Measurements from ENCODE around the gene MACROD1. TPM values are rescaled to one million over a fixed set of nuclear protein-coding genes. Genes with fewer than 3 reads are reported as not detected.
"Not testable (repeated sequence)": the region's sequence is repeated elsewhere in the genome, so short reads cannot be mapped to it uniquely, and the experiment has no call there.

The MACROD1 gene
- total and polyA plus RNA-seq, 4 experiments from 2014 or later: 5.0 to 8.7 (median 7.3) TPM

DNA sequence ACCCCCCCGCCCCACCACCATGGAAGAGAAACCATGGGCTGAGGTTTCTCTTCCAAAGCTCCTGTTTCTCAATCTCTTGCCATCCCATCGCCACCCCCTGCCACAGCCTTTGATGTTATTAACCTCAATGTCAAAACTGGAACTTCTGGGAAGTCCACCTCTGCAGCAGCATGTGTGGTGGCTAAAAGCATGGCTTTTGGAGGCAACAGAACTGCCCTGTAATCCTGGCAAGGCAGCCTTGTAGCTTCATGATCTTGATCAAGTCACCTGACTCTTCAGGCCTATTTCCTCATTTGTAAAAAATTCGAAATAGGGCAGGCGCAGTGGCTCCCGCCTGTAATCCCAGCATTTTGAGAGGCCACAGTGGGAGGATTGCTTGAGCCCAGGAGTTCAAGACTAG is 195.0 kb downstream of the MACROD1 start:
- peaks cover 9% of the 10 kb centered on the region for H3K4me1 ChIP-seq (ENCODE audit: insufficient read depth, low read length)
- H3K9me3 Mint-ChIP-seq: no peaks in the 10 kb centered on the region
- H3K4me3 Mint-ChIP-seq: no peak overlapping the region
- peaks cover 9 to 21% (median 17%) of the 10 kb centered on the region in 4 donors for H3K4me1 Mint-ChIP-seq
- CTCF ChIA-PET (ENCODE audit: partially characterized antibody): interaction anchor here (1.3 kb wide), 1 partner anchor 25 kb away, joined by 3 read pairs; no protein-coding TSS in a partner anchor
- no peak for DNase-seq
- no peak overlapping the region for H3K4me3 ChIP-seq (ENCODE audit: low read length in 2 of 2)
- no peak overlapping the region for H3K27ac ChIP-seq (ENCODE audit: low read depth, low read length)
- POLR2A ChIA-PET (ENCODE audit: partially characterized antibody): no interaction called here
- no peaks in the 10 kb centered on the region for H3K9me3 ChIP-seq (ENCODE audit: control insufficient read depth in 1 of 2, low read length in 2 of 2)
- no peak overlapping the region for H3K27ac Mint-ChIP-seq
- intact Hi-C loops (cut with micrococcal nuclease): no loop called here
- H3K27me3 Mint-ChIP-seq: peaks cover 2 to 3% of the 10 kb centered on the region in 2 donors
- H3K36me3 Mint-ChIP-seq: peaks cover 0 to 9% of the 10 kb centered on the region in 2 donors
- H3K27me3 ChIP-seq (ENCODE audit: insufficient read depth, low read length): no peaks in the 10 kb centered on the region
- no peaks in the 10 kb centered on the region for H3K36me3 ChIP-seq (ENCODE audit: insufficient read depth, low read length)

GRCh38 chr11:63969461-63969860 is 196.5 kb downstream of the MACROD1 start:
- Mint-ChIP-seq H3K9me3 (no peaks in the 10 kb centered on the region), H3K4me1 (peaks cover 6 to 12% (median 10%) of the 10 kb centered on the region in 4 donors), H3K36me3 (peaks cover 0 to 3% of the 10 kb centered on the region in 2 donors), H3K27me3 (peaks cover 2 to 3% of the 10 kb centered on the region in 2 donors), H3K27ac (no peak overlapping the region), H3K4me3 (no peak overlapping the region)
- no peaks in the 10 kb centered on the region for H3K9me3 ChIP-seq (ENCODE audit: control insufficient read depth in 1 of 2, low read length in 2 of 2)
- no peak for DNase-seq
- no peaks in the 10 kb centered on the region for H3K27me3 ChIP-seq (ENCODE audit: insufficient read depth, low read length)
- no peak overlapping the region for H3K27ac ChIP-seq (ENCODE audit: low read depth, low read length)
- ChIA-PET POLR2A (ENCODE audit: partially characterized antibody) (no interaction called here), CTCF (ENCODE audit: partially characterized antibody) (no interaction called here)
- H3K4me1 ChIP-seq (ENCODE audit: insufficient read depth, low read length): peaks cover 4% of the 10 kb centered on the region
- intact Hi-C loops (cut with micrococcal nuclease): no loop called here
- H3K4me3 ChIP-seq (ENCODE audit: low read length in 2 of 2): no peak overlapping the region
- no peaks in the 10 kb centered on the region for H3K36me3 ChIP-seq (ENCODE audit: insufficient read depth, low read length)

DNA sequence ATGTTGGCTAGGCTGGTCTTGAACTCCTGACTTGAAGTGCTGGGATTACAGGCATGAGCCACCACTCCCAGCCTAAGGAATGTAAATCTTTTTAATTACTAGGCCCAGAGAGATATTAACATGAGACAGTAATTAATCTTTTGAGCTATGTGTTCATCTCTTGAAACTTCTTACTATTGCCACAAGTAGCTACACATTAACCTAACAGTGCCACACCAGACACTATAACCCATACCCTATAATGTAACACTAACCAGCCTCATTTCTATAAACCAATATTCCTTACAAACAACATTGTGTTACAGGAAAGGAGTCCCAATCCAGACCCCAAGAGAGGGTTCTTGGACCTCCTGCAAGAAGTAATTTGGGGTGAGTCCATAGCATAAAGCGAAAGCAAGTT is 199.5 kb downstream of the MACROD1 start:
- Mint-ChIP-seq H3K4me1 (peaks cover 0 to 7% (median 6%) of the 10 kb centered on the region in 4 donors), H3K4me3 (no peak overlapping the region), H3K27me3 (peaks cover 2 to 3% of the 10 kb centered on the region in 2 donors), H3K36me3 (no peaks in the 10 kb centered on the region), H3K27ac (no peak overlapping the region), H3K9me3 (no peaks in the 10 kb centered on the region)
- Histone ChIP-seq H3K27me3 (ENCODE audit: insufficient read depth, low read length) (no peaks in the 10 kb centered on the region), H3K4me1 (ENCODE audit: insufficient read depth, low read length) (peaks cover 7% of the 10 kb centered on the region), H3K4me3 (ENCODE audit: low read length in 2 of 2) (no peak overlapping the region), H3K36me3 (ENCODE audit: insufficient read depth, low read length) (no peaks in the 10 kb centered on the region), H3K9me3 (ENCODE audit: control insufficient read depth in 1 of 2, low read length in 2 of 2) (no peaks in the 10 kb centered on the region), H3K27ac (ENCODE audit: low read depth, low read length) (no peak overlapping the region)
- DNase-seq: no peak
- POLR2A ChIA-PET (ENCODE audit: partially characterized antibody): interaction anchor here (1.3 kb wide), 2 partner anchors 8 to 19 kb away, joined by 3 to 4 read pairs; partner anchors contain the start of gene COX8A
- intact Hi-C loops (cut with micrococcal nuclease): no loop called here
- CTCF ChIA-PET (ENCODE audit: partially characterized antibody): interaction anchor here (1.1 kb wide), 1 partner anchor 17 kb away, joined by 3 read pairs; no protein-coding TSS in a partner anchor

GRCh38 chr11:63963895-63964294 is 202.0 kb downstream of the MACROD1 start:
- intact Hi-C loops (cut with micrococcal nuclease); H3K36me3 Mint-ChIP-seq; H3K27me3 Mint-ChIP-seq; DNase-seq; H3K27me3 ChIP-seq (ENCODE audit: insufficient read depth, low read length); CTCF ChIA-PET (ENCODE audit: partially characterized antibody); H3K9me3 ChIP-seq (ENCODE audit: control insufficient read depth in 1 of 2, low read length in 2 of 2); H3K27ac Mint-ChIP-seq; H3K27ac ChIP-seq (ENCODE audit: low read depth, low read length); H3K4me3 Mint-ChIP-seq; H3K9me3 Mint-ChIP-seq; POLR2A ChIA-PET (ENCODE audit: partially characterized antibody); H3K4me3 ChIP-seq (ENCODE audit: low read length in 2 of 2); H3K36me3 ChIP-seq (ENCODE audit: insufficient read depth, low read length): not testable (repeated sequence)
- peaks cover 14% of the 10 kb centered on the region for H3K4me1 ChIP-seq (ENCODE audit: insufficient read depth, low read length)
- peaks cover 3 to 16% (median 10%) of the 10 kb centered on the region in 4 donors for H3K4me1 Mint-ChIP-seq

DNA sequence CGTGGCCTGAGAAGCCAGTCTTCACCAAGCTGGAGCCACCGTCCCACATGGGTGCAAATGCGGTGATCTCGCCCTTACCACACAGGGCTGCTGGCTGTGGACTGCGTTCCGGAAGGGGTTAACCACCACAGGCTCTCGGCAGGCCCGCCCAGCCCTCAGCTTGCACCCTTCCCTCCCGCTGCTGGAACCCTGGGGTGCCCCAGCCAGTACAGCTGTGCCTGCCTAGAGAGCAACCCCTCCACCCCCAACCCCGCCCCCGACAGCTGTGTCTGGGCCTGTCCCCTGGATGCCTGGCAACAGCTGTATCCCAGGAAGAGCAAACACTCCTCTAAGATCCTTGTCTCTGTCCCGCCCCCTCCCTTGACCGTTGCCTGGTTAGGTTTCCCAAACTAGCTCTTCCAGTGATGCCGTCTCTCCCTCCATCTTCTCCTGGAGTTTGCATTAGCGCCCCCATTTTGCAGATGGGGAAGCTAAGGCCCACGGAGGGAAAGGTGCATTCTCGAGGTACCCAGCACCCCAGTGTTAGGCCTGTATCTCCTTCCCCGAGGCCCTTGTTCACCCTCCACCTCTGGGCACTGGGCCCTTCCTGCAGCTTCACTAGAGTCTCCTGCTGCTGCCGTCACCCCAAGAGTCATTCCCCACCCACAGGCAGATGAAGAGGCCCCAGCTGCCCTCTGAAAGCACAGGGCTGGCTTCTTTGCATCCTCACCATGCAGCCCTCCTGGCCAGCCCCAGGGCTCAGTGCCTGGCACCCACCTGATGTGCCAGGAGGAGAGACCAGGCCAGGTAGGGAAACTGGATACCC is 204.1 kb downstream of the MACROD1 start:
- Histone ChIP-seq H3K9me3 (ENCODE audit: control insufficient read depth in 1 of 2, low read length in 2 of 2) (no peaks in the 10 kb centered on the region), H3K4me3 (ENCODE audit: low read length in 2 of 2) (no peak overlapping the region), H3K4me1 (ENCODE audit: insufficient read depth, low read length) (peaks cover 14% of the 10 kb centered on the region), H3K36me3 (ENCODE audit: insufficient read depth, low read length) (no peaks in the 10 kb centered on the region), H3K27ac (ENCODE audit: low read depth, low read length) (no peak overlapping the region), H3K27me3 (ENCODE audit: insufficient read depth, low read length) (no peaks in the 10 kb centered on the region)
- ChIA-PET CTCF (ENCODE audit: partially characterized antibody) (interaction anchor here (0.6 to 1.6 kb wide), 7 partner anchors 16 to 191 kb away, joined by 3 to 6 read pairs (median 4); no protein-coding TSS in a partner anchor), POLR2A (ENCODE audit: partially characterized antibody) (interaction anchor here (1.1 kb wide), 1 partner anchor 123 kb away, joined by 3 read pairs; the partner anchor contains the start of gene MARK2)
- H3K27ac Mint-ChIP-seq: peak overlapping the region in 2 of 7 donors; percentile 74 to 82
- H3K4me1 Mint-ChIP-seq: peaks cover 3 to 16% (median 10%) of the 10 kb centered on the region in 4 donors
- H3K27me3 Mint-ChIP-seq: no peaks in the 10 kb centered on the region
- intact Hi-C loops (cut with micrococcal nuclease): no loop called here
- H3K9me3 Mint-ChIP-seq: no peaks in the 10 kb centered on the region
- peak in 1 of 5 donors; percentile 21 for DNase-seq
- H3K4me3 Mint-ChIP-seq: peak overlapping the region in 3 of 8 donors; percentile 39 to 59 (median 55)
- no peaks in the 10 kb centered on the region for H3K36me3 Mint-ChIP-seq

- H3K9me3 ChIP-seq (ENCODE audit: control insufficient read depth in 1 of 2, low read length in 2 of 2): no peaks in the 10 kb centered on the region
- CTCF ChIA-PET (ENCODE audit: partially characterized antibody): interaction anchor here (1.4 kb wide), 1 partner anchor 12 kb away, joined by 7 read pairs; no protein-coding TSS in a partner anchor
- POLR2A ChIA-PET (ENCODE audit: partially characterized antibody): interaction anchor here (1.2 kb wide), 1 partner anchor 120 kb away, joined by 4 read pairs; the partner anchor contains the start of gene MARK2
- H3K4me1 ChIP-seq (ENCODE audit: insufficient read depth, low read length): peaks cover 20% of the 10 kb centered on the region
- Mint-ChIP-seq H3K9me3 (no peaks in the 10 kb centered on the region), H3K4me1 (peaks cover 3 to 22% (median 14%) of the 10 kb centered on the region in 4 donors), H3K4me3 (no peak overlapping the region), H3K27ac (no peak overlapping the region), H3K36me3 (peaks cover 12 to 17% of the 10 kb centered on the region in 2 donors), H3K27me3 (no peaks in the 10 kb centered on the region)
- H3K4me3 ChIP-seq (ENCODE audit: low read length in 2 of 2): no peak overlapping the region
- DNase-seq: no peak
- intact Hi-C loops (cut with micrococcal nuclease): no loop called here
- H3K27me3 ChIP-seq (ENCODE audit: insufficient read depth, low read length): no peaks in the 10 kb centered on the region
- peaks cover 22% of the 10 kb centered on the region for H3K36me3 ChIP-seq (ENCODE audit: insufficient read depth, low read length)
- no peak overlapping the region for H3K27ac ChIP-seq (ENCODE audit: low read depth, low read length)
Observed at GRCh38 chr11:63958008-63958407, 207.9 kb downstream of the MACROD1 start.

- H3K27me3 Mint-ChIP-seq: no peaks in the 10 kb centered on the region
- peaks cover 17 to 31% (median 23%) of the 10 kb centered on the region in 4 donors for H3K4me1 Mint-ChIP-seq
- ChIA-PET POLR2A (ENCODE audit: partially characterized antibody) (no interaction called here), CTCF (ENCODE audit: partially characterized antibody) (interaction anchor here (0.6 to 13.9 kb wide), 5 partner anchors 9 to 283 kb away, joined by 3 to 337 read pairs (median 3); partner anchors contain the start of gene MARK2)
- peak overlapping the region in 6 of 8 donors; percentile 10 to 78 (median 48) for H3K4me3 Mint-ChIP-seq
- peaks cover 17 to 20% of the 10 kb centered on the region in 2 donors for H3K36me3 Mint-ChIP-seq
- H3K27ac ChIP-seq (ENCODE audit: low read depth, low read length): peak overlapping the region; percentile 46
- H3K4me1 ChIP-seq (ENCODE audit: insufficient read depth, low read length): peaks cover 25% of the 10 kb centered on the region
- H3K27ac Mint-ChIP-seq: peak overlapping the region in 5 of 7 donors; percentile 0 to 87 (median 76)
- H3K36me3 ChIP-seq (ENCODE audit: insufficient read depth, low read length): peaks cover 25% of the 10 kb centered on the region
- no peaks in the 10 kb centered on the region for H3K27me3 ChIP-seq (ENCODE audit: insufficient read depth, low read length)
- no peak for DNase-seq
- H3K9me3 ChIP-seq (ENCODE audit: control insufficient read depth in 1 of 2, low read length in 2 of 2): no peaks in the 10 kb centered on the region
- no peaks in the 10 kb centered on the region for H3K9me3 Mint-ChIP-seq
- intact Hi-C loops (cut with micrococcal nuclease): no loop called here
- H3K4me3 ChIP-seq (ENCODE audit: low read length in 2 of 2): no peak overlapping the region
Observed at GRCh38 chr11:63952570-63952969, 213.3 kb downstream of the MACROD1 start.
